SW480 (cell line): ENCODE measurements around the gene SNURF.
"Not testable (repeated sequence)": the region's sequence is repeated elsewhere in the genome, so short reads cannot be mapped to it uniquely, and the experiment has no call there.

Experiments
- DNase-seq: peaks from one replicate; pipeline ENCODE4 v3.0.0-alpha.2; 2016; ENCODE audit warnings: low spot score

SNURF gene, protein sequence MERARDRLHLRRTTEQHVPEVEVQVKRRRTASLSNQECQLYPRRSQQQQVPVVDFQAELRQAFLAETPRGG

DNA sequence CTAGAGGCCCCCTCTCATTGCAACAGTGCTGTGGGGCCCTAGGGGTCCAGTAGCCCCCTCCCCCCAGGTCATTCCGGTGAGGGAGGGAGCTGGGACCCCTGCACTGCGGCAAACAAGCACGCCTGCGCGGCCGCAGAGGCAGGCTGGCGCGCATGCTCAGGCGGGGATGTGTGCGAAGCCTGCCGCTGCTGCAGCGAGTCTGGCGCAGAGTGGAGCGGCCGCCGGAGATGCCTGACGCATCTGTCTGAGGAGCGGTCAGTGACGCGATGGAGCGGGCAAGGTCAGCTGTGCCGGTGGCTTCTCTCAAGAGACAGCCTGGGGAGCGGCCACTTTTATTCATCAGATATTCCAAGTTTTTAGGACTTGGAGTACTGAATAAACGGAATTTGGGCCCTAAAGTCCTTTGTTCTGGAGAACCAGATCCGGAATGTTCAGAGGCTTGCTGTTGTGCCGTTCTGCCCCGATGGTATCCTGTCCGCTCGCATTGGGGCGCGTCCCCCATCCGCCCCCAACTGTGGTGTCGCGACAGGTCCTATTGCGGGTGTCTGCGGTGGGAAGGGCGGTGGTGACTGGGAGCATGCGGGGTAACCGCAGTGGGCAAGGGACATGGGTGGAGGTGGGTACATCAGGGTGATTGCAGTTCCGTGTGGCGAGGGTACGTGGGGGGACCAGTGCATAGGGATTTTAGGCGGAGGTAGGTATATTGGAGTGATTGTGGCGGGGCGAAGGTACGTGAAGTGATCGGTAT is at the start of gene SNURF, which contains the start of gene SNRPN:
TSS of gene SNURF (plus strand) at position 205 of the 748 bp plus-strand sequence. CDS start at position 267, 62 bp downstream.
TSS of gene SNRPN (plus strand) at position 205 of the 748 bp plus-strand sequence. CDS start 19,467 bp downstream, outside the sequence.
- no peak for DNase-seq

DNA sequence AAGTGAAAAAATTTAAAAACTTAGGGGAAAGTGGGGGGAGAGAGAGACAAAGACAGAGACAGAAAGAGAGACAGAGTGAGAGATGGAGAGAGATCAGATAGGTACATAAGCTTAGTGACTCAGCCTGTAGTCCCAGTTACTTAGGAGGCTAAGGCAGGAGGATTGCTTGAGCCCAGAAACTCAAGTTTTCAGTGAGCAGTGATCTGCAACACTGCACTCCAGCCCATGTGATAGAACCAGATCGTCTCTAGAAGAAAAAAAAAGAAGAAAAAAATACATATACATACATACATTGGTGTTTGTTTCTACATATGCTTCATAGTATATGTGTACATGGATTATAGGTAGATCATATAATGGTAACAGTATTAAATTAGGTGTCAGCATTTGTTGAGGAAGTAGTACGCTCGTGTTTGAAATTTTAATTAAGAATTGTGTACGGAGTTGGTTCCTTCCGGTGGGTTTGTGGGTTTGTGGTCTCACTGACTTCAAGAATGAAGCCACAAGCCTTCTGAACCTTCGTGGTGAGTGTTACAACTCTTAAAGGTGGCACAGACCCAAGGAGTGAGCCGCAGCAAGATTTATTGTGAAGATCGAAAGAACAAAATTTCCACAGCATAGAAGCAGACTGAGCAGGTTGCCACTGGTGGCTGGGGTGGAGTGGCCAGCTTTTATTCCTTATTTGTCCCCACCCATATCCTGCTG is 38.3 kb upstream of the SNURF start:
- no peak for DNase-seq

DNA sequence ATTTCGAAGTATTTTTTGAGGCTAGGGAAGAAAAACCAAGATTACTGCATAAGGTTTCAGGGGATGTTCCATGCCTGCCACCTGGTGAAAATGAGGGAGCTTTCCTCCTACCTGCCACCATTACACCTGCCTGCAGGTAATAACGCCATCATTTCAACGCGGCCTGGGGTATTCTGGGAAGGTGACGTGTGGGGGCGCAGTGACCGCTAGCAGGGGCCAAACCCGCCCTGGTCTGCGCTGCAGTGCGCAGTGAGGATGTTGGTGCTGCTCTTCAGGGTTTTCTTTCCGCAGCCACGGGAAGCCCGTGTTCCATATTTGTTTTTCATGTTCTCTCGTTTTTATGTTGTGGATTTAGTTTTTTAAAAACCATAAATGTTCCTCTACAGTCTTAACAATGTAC is 37.4 kb upstream of the SNURF start:
- DNase-seq, result no peak

DNA sequence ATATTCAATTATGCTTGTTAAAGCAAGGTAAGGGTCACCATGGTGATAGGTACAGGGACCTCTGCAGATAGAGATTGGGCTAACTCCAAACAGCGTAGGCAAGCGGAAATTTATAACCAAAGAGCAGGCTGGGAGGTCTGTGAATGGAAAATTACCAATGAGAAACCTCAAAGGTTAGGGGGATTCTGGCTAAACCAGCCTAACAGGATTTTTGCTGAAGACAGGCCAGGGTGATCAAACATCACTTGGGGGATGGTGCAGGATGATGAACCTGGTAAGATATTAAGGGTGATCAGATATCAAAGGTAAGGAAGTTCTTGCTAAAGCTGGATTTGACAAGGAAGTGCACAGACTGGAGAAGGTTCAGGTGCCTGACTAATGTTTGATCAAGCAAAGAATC is 35.3 kb upstream of the SNURF start:
- no peak for DNase-seq

DNA sequence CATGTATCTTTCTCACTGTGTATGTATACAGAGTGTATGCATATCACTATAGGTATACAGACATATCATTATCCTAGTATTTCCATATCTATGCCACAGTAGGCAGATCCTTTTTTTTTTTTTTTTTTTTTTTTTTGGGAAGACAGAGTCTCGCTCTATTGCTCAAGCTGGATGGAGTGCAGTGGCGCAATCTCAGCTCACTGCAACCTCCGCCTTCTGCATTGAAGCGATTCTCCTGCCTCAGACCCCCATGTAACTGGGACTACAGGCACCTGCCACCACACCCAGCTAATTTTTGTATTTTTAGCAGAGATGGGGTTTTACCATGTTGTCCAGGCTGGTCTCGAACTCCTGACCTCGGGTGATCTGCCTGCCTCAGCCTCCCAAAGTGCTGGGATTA is 32.0 kb upstream of the SNURF start:
- DNase-seq, result not testable (repeated sequence)

DNA sequence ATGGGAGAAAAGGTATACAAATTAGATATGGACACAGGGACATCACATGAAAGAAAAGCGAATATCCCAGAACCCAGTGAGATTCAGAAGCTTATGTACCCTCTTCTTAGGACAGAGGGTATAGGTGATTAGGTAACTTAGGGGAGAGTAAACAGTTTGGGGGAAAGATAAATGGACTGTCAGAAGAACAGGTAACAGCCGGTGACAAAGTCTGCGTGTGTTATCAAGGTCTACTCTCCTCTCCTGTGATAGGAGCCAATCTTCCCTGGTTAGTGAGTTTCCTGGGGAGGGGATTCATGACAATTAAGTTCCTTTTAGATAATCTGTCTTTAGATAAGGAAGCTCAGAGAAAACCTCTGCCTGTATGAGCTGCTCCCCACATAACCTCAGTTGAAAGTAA is 30.6 kb upstream of the SNURF start:
- DNase-seq, result no peak

DNA sequence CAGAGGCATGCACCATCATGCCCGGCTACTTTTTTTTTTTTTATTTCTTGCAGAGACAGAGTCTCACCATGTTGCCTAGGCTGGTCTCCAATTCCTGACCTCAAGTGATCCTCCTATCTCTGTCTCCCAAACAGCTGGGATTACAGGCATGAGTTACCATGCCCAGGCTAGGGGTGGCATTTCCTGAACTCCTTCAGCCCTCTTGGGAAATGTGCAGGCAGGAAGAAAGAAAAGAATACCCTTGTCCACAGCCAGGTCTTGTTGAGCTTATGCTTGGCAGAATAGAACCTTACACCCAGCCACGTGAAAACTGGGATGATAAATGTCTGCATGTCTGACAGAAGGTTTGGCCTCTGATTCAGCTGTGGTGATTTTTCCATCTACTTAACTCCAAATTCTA is 30.2 kb upstream of the SNURF start:
- DNase-seq, result no peak

DNA sequence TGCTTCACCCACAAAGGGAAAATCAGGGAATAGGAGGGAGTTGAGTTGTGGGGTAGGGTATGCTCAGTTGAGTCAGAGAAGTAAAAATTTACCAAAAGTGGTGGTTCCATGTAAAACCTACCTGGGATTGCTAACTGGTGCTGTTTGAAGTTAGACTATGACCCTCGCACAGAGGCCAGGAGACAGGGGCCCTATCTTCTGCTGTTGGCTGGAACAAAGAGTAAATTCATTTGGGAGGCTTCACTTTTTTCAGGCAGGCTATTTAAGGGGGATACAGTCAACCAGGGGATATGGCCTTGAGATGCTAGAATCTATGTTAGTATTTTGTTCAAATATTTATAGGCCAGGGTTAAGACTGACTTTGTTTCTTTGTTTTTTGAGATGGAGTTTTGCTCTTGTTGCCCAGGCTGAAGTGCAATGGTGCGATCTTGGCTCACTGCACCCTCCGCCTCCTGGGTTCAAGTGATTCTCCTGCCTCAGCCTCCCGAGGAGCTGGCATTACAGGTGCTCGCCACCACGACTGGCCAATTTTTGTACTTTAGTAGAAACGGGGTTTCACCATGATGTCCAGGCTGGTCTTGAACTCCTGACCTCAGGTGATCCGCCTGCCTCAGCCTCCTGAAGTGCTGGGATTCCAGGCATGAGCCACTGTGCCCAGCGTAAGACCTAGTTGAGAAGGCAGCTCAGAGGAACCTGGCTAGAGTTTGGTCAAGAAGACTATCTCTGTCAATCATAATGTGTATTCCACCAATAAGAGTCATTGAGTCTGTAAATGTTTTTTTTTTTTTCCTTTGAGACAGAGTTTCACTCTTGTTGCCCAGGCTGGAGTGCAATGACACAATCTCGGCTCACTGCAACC is 22.7 kb upstream of the SNURF start:
- not testable (repeated sequence) for DNase-seq

DNA sequence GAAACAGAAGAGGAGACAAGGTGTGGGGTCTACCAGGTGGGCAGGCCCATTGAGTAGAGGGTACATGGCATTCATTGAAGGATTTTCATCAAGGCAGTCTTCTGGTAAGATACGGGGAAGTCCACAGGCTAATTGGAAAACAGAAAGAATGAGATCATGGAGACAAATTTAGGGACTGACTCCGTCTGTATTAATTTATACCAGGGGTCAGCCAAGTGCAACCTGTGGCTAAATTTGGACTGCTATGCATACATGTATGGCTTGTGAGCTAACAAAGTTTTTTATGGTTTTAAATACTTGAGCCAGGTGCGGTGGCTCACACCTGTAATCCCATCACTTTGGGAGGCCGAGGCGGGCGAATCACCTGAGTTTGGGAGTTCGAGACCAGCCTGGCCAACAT is 21.1 kb upstream of the SNURF start:
- no peak for DNase-seq

DNA sequence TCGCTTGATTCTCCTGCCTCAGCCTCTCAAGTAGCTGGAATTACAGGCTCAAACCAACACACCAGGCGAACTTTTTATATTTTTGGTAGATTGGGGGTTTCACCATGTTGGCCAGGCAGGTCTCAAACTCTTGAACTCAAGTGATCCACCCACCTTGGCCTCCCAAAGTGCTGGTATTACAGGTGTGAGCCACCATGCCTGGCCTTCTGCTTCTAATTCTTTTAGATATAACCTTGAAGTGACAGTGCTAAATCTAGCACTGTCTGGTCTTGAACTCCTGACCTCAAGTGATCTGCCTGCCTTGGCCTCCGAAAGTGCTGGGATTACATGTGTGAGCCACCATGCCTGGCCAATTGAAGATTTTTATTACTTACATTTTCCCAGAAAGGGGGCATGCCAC is 16.6 kb upstream of the SNURF start:
- not testable (repeated sequence) for DNase-seq

DNA sequence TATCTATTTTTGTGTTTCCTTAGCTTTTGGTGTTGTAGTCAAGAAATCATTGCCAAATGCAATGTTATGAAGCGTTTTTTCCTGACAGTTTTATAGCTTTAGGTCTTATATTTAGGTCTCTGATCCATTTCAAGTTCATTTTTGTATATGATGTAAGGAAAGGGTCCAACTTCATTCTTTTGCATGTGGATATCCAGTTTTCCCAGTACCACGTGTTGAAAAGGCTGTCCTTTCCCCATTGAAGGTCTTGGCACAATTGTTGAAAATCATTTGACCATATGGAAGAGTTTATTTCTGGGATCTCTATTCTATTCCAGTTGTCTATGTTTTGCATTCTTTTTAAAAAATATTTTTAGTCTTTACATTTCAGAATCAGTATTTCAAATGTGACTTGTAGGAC is 14.6 kb upstream of the SNURF start:
- DNase-seq, result no peak

DNA sequence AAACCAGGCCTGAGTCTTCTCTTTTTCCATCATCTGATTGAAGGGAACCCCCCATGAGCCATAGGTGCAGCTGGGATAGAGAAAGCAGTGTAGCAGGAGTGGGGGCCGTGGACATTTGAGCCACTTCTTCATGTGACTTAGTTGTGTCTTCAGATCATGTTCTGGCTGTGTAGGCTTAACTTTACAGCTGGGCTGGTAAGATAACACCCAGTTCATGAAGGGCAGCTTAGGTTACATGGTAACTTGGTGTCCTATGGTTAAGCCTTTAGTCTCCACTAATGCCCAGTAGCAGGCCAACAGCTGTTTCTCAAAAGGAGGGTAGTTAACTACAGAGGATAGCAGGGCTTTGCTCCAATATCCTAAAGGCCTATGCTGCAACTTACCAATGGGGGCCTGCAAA is 11.4 kb upstream of the SNURF start:
- no peak for DNase-seq

DNA sequence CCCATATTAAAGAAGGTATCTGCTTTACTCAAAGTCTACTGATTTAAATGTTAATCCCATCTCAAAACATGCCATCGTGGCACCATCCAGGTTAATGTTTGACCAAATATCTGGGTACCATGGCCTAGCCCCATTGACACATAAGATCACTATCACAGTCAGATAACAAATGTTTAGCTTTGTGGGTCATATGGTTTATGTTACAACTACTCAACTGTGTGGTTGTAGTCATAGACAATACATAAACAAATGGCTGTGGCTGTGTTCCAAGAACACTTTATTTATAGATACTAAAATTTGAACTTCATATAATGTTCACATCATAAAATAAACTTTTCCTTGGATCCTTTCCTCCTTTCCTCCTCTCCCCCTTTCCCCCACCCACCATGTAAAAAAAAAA is 9.8 kb upstream of the SNURF start:
- DNase-seq, result no peak

DNA sequence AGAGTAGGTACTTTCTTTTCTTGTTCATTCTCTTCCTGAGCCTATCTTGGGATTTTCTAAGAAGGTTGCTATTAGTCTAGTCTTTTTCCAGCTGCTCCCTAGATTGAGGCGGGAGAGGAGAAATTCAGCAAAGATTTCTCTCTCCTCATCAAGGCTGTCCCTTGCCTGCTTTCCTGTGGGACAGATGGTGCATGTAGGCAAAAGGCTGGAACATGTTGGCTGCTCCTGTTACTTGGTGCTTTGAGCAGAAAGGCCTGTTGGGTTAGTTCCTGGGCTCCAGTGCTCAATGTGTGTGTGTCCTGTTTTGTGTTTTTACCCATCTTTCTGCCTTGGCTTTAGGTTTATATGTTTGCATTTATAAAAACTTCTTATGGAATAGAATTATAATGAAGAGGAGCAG is 9.1 kb upstream of the SNURF start:
- DNase-seq, result no peak

DNA sequence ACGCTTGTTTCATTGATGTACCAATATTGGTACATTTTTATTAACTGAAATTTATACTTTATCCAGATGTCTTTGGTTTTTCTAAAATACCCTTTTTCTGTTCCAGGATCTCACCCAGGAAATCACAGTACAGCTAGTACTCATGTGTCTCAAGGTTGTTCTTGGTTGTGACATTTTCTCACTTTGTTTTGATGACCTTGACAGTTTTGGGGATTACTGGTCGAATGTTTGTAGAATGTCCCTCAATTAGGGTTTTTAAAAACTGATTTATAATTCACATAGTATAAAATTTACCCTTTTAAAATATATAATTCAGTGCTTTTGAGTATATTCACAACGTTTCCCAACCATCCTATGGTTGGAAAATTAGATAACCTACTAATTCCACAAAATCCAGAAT is 6.3 kb upstream of the SNURF start:
- DNase-seq, result no peak

DNA sequence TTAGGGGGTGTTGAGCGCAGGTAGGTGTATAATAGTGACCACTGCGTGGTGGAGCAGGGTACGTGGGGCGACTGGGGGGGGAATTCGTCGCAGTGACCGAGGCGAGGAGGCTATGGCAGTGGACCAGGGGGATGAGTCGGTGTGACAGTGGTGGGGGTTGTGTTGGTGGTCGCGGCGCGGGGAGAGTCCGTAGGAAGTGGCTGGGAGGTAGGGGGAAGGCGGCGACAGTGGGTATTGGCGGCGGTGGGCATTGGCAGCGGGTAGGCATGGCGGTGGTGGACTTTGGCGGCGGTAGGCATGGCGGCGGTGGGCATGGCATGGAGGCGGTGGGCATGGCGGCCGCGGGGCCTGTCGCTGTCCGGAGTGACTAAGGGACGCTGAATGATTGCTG is 739 bp downstream of the SNURF start:
- no peak for DNase-seq

DNA sequence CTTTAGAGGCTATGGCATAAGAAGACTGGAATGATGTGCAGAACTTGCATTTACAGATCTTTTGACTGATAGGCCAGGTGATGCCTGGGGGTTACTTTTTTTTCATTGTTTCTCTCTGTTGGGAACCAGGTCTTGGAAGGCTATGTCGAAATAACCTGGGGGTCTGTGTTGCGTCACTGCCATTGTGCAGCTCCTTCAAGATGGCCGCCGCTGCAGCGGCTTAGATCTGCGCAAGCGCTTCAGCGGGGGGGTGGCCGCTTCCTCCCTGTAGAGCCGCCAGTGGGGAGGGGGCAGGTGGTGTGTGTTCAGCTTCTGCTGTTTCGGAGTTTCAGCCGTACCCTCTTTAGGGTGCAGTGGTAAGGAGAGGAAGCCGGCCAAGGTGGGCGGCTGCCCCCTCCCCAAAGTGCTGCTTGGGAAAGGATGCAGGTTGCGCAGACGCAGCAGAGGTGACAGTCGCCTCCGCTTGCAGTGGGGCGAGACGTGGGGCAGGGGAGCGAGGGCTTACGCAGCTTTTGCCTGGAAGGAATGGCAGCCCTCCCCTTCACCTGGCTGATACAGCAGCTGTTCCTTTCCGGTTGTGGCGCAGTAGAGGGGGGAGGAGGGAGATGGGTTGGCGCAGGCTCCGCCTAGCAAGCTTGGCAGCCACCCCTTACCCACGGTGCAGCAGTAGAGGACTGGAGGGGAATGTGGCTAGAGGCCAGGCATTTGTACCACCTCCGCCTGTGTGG is 1.5 kb downstream of the SNURF start:
- no peak for DNase-seq

DNA sequence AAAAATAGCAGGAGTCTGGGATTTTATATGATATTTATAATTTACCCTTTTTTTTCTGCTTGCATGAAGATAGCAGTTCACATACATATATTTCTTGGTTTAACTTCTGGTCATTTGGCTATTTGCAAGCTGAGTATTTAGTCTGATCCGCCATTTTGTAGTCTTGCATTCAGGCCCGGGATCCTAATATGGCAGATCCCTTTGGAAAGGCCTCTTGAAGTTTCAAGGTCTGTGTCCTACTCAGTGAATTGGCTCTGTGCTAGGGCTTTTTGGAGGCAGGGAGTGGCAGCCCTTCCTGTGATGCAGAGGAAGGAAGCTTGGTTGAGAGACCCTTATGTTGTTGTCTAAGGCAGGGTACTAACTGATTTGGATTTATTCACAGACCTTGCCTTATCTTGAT is 2.9 kb downstream of the SNURF start:
- no peak for DNase-seq

DNA sequence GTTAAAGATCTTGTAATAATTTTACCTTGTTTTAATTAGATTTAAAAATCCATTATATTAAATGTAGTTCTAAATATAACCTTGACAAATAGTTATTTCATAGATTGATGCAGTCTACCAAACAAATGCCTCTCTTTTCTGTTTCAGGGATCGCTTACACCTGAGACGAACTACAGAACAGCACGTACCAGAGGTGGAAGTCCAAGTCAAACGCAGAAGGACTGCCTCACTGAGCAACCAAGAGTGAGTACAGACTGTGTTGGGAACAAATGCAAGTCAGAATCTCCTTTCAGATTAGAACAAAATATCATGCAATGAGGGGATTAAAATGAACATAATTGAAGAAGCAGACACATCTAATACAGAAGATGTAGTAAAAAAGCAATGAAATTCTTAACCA is 7.2 kb downstream of the SNURF start:
- no peak for DNase-seq

DNA sequence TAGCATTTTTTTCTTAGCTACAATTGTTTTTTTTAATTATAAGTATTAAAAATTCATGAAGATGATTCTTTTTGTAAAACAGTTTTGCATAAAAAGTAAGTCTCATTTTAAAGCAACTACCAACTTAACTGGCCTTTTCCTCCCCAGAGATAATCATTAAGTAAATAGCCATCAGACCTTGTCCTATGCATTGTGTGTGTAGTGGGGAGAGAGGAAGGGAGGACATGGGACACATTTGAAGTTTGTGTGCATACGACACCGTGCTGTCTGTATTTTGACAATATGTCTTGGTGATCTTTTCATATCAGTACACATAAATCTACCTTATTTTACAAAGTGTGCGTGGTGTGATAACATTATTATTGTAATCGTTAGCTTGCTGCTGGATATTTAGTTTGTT is 8.1 kb downstream of the SNURF start:
- DNase-seq, result no peak

DNA sequence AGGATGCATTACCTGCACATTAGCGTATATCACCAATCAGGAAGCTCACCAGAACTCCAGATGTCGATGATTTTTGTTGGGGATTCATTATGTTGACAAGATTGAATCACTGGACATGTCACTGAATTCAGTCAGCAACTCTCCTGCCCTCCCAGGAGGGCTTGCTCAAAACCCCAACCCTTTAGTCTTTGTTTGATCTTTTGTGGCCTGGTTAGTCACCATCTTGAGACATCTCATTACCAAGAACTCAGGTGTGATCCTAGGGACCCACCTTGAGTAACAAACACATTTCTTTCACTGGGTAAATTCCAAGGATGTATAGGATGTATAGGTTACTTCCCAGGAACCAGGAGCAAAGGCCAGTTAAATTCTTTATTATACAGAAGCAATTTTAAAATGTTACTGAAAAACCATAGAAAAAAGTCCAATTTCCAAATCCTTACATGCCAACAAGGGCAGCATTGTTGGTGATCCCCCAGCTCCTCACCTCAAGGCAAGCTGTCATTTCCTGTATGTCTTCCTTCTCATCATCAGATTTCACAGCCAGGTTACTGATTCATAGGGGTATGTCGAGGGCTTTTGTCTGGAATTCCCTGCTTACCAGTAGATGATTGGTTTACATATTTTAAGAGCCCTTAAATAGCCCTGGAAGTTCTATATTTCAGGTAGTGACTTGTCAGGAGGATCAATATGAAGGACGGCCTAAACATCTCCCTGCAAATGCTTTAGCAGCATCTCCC is 11.7 kb downstream of the SNURF start:
- no peak for DNase-seq
